GM19239 (cell line): Measurements from ENCODE around the gene SMC3.
A peak's percentile ranks its signal among the peaks of the same experiment; 100 is the strongest.
"Not testable (repeated sequence)": the region's sequence is repeated elsewhere in the genome, so short reads cannot be mapped to it uniquely, and the experiment has no call there.

ENCODE experiments used
- DNase-seq: peaks from one replicate; pipeline ENCODE4 v3.0.0; 2011; ENCODE audit warnings: low spot score; ENCODE audit not compliant: insufficient read length
- FAIRE-seq: peaks from 2 replicates; lab custom pipeline; 2011; peaks lifted over from hg19 to GRCh38; lab: Jason Lieb, UNC

SMC3 gene

GRCh38 chr10:110572862-110573261 lies 5.4 kb downstream of the SMC3 start:
- no peak for DNase-seq
- no peak for FAIRE-seq

DNA sequence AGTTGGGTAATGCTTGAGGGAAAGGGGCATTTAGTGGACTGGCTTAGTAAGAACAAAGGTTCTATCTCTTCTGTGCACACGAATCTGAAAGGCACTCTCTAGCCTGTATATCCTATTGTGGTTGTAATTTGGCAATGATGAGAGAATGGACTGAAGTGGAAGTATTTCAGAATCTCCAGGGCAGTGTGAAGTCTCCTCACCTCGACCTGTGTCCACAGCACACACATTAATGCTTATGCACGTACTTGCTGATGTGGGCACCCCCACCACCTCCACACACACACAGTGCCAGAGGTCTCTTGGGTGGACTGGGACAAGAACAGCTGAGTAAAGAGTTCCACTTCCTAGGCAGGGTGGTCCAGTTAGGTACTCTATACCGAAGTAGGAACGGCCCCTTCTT lies 6.9 kb downstream of the SMC3 start:
- no peak for DNase-seq
- no peak for FAIRE-seq

GRCh38 chr10:110576220-110576619 lies 8.7 kb downstream of the SMC3 start:
- no peak for DNase-seq
- no peak for FAIRE-seq

DNA sequence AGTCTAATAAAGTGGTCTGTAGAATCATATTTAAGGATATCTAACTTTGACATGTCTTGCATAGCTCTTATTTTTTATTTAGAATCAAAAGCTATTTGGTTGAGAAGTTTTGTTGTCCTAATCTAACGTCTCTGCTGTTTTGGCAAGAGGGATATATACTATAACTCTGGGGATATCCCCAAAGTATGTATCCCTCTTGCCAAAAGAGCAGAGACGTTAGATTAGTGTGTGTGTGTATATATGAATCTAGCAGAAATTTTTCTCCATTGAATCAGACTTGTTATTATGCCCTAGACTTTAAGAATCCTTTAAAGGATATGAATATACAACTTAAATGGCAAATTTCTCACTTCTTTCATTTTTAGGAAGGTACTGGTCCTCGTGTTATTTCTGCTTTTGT lies 9.6 kb downstream of the SMC3 start:
- FAIRE-seq = no peak

GRCh38 chr10:110584006-110584405 lies 16.5 kb downstream of the SMC3 start:
- no peak for DNase-seq

More for the DNA sequence above, 9.6 kb downstream of the SMC3 start:
- no peak for DNase-seq

DNA sequence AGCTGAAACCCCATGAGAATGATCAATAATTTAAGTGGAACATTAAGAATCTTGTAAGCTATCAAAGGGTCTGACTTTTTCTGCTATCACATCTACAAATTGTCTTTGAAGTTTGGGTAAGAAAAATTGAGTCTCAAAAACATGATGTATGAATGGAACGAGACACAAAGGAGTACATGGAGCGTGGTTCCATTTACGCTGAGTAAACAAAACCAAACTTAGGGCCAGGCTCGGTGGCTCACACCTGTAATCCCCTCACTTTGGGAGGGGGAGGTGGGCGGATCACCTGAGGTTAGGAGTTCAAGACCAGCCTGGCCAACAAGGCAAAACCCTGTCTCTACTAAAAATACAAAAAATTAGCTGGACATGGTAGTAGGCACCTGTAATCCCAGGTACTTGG lies 24.3 kb downstream of the SMC3 start:
- FAIRE-seq = no peak
- no peak for DNase-seq

More at GRCh38 chr10:110584006-110584405, 16.5 kb downstream of the SMC3 start:
- no peak for FAIRE-seq

- no peak for DNase-seq
- FAIRE-seq = no peak
Measured at GRCh38 chr10:110597476-110597875, 30.0 kb downstream of the SMC3 start.

DNA sequence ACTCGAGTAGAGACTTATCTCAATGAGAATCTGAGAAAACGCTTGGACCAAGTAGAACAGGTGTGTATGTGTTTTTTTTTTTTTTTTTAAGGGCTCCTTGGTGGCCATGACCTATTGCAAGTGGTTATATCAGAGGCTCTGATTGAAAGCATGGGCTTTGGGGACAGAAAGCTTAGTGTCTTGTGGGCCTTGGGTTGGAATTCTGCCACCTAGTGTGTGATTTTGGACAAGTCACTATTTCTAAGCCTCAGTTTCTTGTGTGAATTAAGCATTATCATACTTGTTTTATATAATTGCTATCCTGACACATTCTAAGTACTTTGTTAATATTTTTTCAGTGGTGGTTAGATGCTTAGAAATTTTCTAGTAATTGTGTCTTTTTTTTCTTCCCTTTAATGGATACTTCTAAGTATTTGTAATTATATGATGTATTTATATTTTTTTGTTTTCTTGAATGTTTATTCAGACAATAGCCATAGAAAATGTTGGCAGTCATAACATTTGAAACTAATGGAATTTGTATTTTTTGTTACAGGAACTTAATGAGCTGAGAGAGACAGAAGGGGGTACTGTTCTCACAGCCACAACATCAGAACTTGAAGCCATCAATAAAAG lies 33.1 kb downstream of the SMC3 start:
- FAIRE-seq = peak; percentile 80
- no peak for DNase-seq

DNA sequence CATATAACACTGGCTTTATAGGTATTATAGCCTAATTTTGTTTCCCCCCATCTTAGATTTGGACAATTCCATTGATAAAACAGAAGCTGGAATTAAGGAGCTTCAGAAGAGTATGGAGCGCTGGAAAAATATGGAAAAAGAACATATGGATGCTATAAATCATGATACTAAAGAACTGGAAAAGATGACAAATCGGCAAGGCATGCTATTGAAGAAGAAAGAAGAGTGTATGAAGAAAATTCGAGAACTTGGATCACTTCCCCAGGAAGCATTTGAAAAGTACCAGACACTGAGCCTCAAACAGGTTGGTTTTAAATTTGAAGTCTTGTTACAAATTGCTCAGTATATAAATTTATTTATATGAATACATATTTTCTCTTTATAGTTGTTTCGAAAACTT lies 34.1 kb downstream of the SMC3 start:
- FAIRE-seq (no peak), DNase-seq (no peak)

GRCh38 chr10:110608087-110608486 lies 40.6 kb downstream of the SMC3 start:
- FAIRE-seq = no peak
- no peak for DNase-seq

DNA sequence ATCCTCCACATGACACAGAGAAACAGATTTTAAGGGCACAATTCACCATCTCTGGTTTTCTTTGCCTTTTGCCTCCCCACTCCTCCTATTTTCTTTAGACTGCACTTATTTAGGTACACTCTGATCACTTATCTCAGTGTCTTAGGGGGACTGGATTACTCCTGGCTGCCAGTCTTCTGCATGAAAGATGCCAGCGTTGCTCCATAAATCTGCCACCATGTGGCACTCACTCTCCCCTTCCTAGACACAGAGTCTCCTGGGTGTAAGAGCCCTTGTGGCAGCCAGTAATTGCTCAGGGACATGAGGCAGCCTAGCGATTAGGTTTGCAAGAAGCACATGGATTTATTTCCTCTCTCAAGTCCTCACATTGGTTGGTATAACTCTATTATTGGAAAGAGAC lies 42.1 kb downstream of the SMC3 start:
- FAIRE-seq = no peak
- no peak for DNase-seq

DNA sequence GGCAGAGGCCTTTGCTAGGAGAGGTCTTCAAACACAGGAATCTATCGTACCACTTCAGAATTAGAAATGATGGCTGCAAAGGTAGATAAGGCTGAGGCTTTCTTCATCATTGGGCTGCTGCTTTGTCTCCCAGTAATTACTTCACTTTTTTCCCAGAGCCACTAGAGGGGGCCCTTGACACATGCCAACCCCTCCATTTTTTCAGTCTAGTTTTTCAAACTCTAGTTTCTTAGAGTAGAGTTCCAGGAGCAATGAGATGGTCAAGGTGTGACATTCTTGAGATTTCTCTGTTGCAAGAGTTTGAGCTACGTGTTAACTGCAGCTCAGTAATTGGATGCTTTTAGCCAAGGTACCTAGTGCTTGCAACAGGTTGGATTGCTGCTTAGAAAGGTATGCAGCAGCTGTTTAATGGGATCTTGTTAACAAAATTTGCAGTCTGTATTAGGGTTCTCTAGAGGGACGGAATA lies 42.8 kb downstream of the SMC3 start:
- DNase-seq (peak; percentile 30), FAIRE-seq (peak; percentile 94)

DNA sequence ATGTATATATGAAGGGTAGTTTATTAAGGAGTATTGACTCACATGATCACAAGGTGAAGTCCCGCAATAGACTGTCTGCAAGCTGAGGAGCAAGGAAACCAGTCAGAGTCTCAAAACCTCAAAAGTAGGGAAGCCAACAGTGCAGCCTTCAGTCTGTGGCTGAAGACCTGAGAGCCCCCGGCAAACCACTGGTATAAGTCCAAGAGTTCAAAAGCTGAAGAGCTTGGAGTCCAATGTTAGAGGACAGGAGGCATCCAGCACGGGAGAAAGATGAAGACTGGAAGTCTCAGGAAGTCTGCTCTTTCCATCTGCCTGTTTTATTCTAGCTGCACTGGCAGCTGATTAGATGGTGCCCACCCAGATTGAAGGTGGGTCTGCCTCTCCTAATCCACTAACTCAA lies 43.3 kb downstream of the SMC3 start:
- FAIRE-seq, DNase-seq: not testable (repeated sequence)

- DNase-seq (no peak), FAIRE-seq (peak; percentile 53)
Measured at GRCh38 chr10:110612087-110612486, 44.6 kb downstream of the SMC3 start.

DNA sequence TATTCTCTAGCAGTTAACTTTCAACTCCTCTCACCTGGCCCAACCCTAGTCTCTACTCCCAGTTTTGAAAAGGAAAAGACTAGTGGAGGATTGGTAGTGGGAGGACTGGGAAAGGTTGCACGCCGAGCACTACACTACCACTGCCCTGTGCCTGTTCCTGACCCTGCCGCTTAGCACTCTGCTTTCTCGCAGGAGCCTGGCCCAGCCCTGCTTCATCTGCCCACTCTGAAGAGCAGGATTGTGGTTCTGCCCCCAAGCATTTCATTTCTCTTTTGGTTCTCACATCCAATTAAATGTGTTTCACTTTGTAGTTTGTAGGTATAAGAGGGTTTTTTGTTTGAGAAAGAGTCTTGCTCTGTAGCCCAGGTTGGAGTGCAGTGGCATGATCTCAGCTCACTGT lies 45.1 kb downstream of the SMC3 start:
- FAIRE-seq (no peak), DNase-seq (no peak)

- FAIRE-seq (no peak), DNase-seq (no peak)
Measured at GRCh38 chr10:110613341-110613995, 46.0 kb downstream of the SMC3 start.

DNA sequence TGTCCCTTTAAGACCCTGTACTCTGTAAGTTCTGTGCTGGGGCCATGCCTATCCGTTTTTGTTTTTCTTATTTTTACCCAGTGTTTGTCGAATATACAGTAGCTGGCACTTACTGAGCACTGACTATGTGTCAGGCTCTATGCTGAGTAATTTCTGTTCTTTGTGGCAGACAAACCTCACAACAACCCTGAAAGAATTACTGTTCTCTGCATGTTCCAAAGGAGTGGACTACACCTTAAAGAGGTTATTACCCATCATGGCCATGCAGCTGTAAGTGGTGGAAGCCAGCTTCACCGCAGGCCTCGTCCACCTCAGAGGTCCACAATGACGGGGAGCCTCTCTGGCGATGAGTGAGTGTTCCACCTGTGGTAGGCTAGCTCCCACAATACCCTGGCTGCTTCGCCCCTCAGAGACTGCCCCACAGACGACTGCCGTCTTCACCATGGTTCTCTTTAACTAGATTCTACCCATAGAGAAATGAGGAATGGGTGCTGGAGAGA lies 46.6 kb downstream of the SMC3 start:
- no peak for FAIRE-seq

GRCh38 chr10:110615057-110615747 lies 47.7 kb downstream of the SMC3 start:
- DNase-seq (no peak), FAIRE-seq (no peak)

More for the DNA sequence above, 46.6 kb downstream of the SMC3 start:
- no peak for DNase-seq

- FAIRE-seq (no peak), DNase-seq (no peak)
Measured at GRCh38 chr10:110616493-110617033, 49.1 kb downstream of the SMC3 start.

DNA sequence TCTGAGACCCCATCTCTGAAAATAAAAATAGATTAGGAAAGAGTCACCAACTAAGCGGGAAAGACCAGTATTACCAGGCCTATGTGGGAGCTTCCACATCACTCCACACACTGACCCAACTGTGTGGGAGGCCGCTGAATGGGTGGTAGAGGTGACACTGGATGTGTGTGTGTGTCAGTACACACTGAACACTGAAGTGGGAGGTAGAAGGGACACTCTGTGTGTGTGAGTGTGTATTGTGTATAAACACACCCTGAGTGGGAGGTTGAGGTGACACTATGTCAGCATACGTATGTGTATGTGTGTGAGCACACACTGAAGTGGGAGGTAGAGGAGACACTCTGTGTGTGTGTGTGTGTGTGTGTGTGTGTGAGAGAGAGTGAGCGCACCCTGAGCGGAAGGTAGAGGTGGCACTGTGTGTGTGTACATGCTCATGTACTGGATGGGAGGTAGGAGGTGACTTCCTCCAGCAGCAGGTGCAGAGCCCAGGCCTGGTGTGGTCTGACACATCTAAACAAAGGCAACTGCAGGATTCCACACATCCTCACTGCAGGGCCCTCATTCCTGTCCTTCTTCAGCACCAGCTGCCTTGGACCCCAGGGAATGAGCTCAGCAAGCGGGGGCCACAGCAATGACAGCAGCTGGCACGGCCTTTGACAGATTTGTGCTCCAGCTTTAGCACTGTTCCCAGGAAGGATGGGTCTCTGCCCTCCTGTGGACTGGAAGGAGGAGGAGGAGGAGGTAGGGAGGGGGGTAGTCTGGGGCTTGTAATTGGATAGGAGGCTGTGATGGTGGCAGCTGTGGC lies 50.1 kb downstream of the SMC3 start:
- FAIRE-seq (no peak), DNase-seq (no peak)
